SU-DHL-6 (cell line): ENCODE data around the gene EBP.

ENCODE experiments used
- EZH2phosphoT487 ChIP-seq: fragments of 200-600 bp; sonication (generic), shearing (Covaris generic); conservative IDR thresholded peaks from 2 replicates; pipeline ENCODE4 v1.6.1; 2018; ENCODE audit warnings: mild to moderate bottlenecking, antibody characterized with exemption, low read length, moderate library complexity, mixed read lengths
- TF ChIP-seq, protein P1 (sequence below): fragments of 200-600 bp; sonication (generic); IDR thresholded peaks from one replicate; pipeline ENCODE4 v1.5.1; 2017; ENCODE audit warnings: antibody characterized with exemption, mild to moderate bottlenecking, low read length, moderate library complexity; ENCODE audit not compliant: insufficient read depth, poor library complexity, severe bottlenecking

- TF ChIP-seq, protein P1, sequence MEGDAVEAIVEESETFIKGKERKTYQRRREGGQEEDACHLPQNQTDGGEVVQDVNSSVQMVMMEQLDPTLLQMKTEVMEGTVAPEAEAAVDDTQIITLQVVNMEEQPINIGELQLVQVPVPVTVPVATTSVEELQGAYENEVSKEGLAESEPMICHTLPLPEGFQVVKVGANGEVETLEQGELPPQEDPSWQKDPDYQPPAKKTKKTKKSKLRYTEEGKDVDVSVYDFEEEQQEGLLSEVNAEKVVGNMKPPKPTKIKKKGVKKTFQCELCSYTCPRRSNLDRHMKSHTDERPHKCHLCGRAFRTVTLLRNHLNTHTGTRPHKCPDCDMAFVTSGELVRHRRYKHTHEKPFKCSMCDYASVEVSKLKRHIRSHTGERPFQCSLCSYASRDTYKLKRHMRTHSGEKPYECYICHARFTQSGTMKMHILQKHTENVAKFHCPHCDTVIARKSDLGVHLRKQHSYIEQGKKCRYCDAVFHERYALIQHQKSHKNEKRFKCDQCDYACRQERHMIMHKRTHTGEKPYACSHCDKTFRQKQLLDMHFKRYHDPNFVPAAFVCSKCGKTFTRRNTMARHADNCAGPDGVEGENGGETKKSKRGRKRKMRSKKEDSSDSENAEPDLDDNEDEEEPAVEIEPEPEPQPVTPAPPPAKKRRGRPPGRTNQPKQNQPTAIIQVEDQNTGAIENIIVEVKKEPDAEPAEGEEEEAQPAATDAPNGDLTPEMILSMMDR, result no peak
- no peak for TF ChIP-seq EZH2phosphoT487
Measured at GRCh38 chrX:48472851-48473703, 48.5 kb upstream of the EBP start.
